Ishikawa (cell line): ENCODE data around the gene CDR2L.

Source experiments
- CEBPB ChIP-seq: IDR thresholded peaks from 2 replicates; pipeline ENCODE4 v1.6.1; 2012
- EGR1 ChIP-seq: IDR thresholded peaks from 2 replicates; pipeline ENCODE4 v1.6.1; 2012
- EP300 ChIP-seq: IDR thresholded peaks from 2 replicates; pipeline ENCODE4 v1.6.1; 2012; ENCODE audit warnings: borderline replicate concordance
- MAX ChIP-seq: IDR thresholded peaks from 2 replicates; pipeline ENCODE4 v1.6.1; 2012
- RAD21 ChIP-seq: IDR thresholded peaks from 2 replicates; pipeline ENCODE4 v1.6.1; 2012; ENCODE audit warnings: low read depth
- REST ChIP-seq: IDR thresholded peaks from 2 replicates; pipeline ENCODE4 v1.6.1; 2012; ENCODE audit warnings: low read depth, mild to moderate bottlenecking
- TAF1 ChIP-seq: IDR thresholded peaks from 2 replicates; pipeline ENCODE4 v1.6.1; 2012; ENCODE audit warnings: low read depth, mild to moderate bottlenecking
- TCF12 ChIP-seq: IDR thresholded peaks from 2 replicates; pipeline ENCODE4 v1.6.1; 2012; ENCODE audit warnings: low read depth
- TEAD4 ChIP-seq: IDR thresholded peaks from 2 replicates; pipeline ENCODE4 v1.6.1; 2012

GRCh38 chr17:74970395-74970794 lies 17.0 kb upstream of the CDR2L start:
- TF ChIP-seq EP300 (no peak), TCF12 (no peak), TAF1 (no peak), MAX (no peak), CEBPB (no peak), EGR1 (no peak), REST (no peak), TEAD4 (no peak), RAD21 (no peak)
